GM18507 (cell line): ENCODE data around the gene MAGEF1.
"Not testable (repeated sequence)": the region's sequence is repeated elsewhere in the genome, so short reads cannot be mapped to it uniquely, and the experiment has no call there.

Source experiments
- DNase-seq: peaks from one replicate; pipeline ENCODE4 v3.0.0; 2011; ENCODE audit warnings: low read depth; ENCODE audit not compliant: insufficient read length; ENCODE audit errors: extremely low spot score
- FAIRE-seq: peaks from 2 replicates; lab custom pipeline; 2011; peaks lifted over from hg19 to GRCh38; lab: Jason Lieb, UNC

Gene MAGEF1

GRCh38 chr3:184745526-184745925 is 33.7 kb upstream of the MAGEF1 start:
- FAIRE-seq (no peak), DNase-seq (no peak)

GRCh38 chr3:184743248-184743647 is 31.4 kb upstream of the MAGEF1 start:
- no peak for DNase-seq
- no peak for FAIRE-seq

- FAIRE-seq = no peak
- no peak for DNase-seq
These were observed 30.8 kb upstream of the MAGEF1 start for GRCh38 chr3:184742676-184743135.

GRCh38 chr3:184741798-184742675 is 30.2 kb upstream of the MAGEF1 start:
- DNase-seq (no peak), FAIRE-seq (no peak)

- FAIRE-seq (no peak), DNase-seq (no peak)
These were observed 29.3 kb upstream of the MAGEF1 start for GRCh38 chr3:184741259-184741556.

GRCh38 chr3:184740509-184741258 is 28.8 kb upstream of the MAGEF1 start:
- no peak for DNase-seq
- FAIRE-seq = no peak

GRCh38 chr3:184739594-184740505 is 28.0 kb upstream of the MAGEF1 start:
- DNase-seq = no peak
- no peak for FAIRE-seq

- FAIRE-seq (no peak), DNase-seq (no peak)
These were observed 27.1 kb upstream of the MAGEF1 start for GRCh38 chr3:184738982-184739381.

GRCh38 chr3:184738506-184738890 is 26.6 kb upstream of the MAGEF1 start:
- FAIRE-seq (no peak), DNase-seq (no peak)

- no peak for FAIRE-seq
- DNase-seq = no peak
These were observed 26.0 kb upstream of the MAGEF1 start for GRCh38 chr3:184737641-184738505.

- DNase-seq (no peak), FAIRE-seq (no peak)
These were observed 25.2 kb upstream of the MAGEF1 start for GRCh38 chr3:184737063-184737462.

- no peak for DNase-seq
- no peak for FAIRE-seq
These were observed 23.2 kb upstream of the MAGEF1 start for GRCh38 chr3:184734903-184735701.

- DNase-seq (no peak), FAIRE-seq (no peak)
These were observed 22.2 kb upstream of the MAGEF1 start for GRCh38 chr3:184733971-184734608.

GRCh38 chr3:184733181-184733580 is 21.3 kb upstream of the MAGEF1 start:
- DNase-seq (no peak), FAIRE-seq (no peak)

GRCh38 chr3:184731786-184732537 is 20.1 kb upstream of the MAGEF1 start:
- no peak for FAIRE-seq

GRCh38 chr3:184730924-184731323 is 19.1 kb upstream of the MAGEF1 start:
- FAIRE-seq (no peak), DNase-seq (no peak)

More at GRCh38 chr3:184731786-184732537, 20.1 kb upstream of the MAGEF1 start:
- DNase-seq = no peak

GRCh38 chr3:184729154-184729553 is 17.3 kb upstream of the MAGEF1 start:
- FAIRE-seq, DNase-seq: not testable (repeated sequence)
